ENCODE data around the gene STUB1.
A peak's percentile ranks its signal among the peaks of the same experiment; 100 is the strongest.

STUB1 gene

DNA sequence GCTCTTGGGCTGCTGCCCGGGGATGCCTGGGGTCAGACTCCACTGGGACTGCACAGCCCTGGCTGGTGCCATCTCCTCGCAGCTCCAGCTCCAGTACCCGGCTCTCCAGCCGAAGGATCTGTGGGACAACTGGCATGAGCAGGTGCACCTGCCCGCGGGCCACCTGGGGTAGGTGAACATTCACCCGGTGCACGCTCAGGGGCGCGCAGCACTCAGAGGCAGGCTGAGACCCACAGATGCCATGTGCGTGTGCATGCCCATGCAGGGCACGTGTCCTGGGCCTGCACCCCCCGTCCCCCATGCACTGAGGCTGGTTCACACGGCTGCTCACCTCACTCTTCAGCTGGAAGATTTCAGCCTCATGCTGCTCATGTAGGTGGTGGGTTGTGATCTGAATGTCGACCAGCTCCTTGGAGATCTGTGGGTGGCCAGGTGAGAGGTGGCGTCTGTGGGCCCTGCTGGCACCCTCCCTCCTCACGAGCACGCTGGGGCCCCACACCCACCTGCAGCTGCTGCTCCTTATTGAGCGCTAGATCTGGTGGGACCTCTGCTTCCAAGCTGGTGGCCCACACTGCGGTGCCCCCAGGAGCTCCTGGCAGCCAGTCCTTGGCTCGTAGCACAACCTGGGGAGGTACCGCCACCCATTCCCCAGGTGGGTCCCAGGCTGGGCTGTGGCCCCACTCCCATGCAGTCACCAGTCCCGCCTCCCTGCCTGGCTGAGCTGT lies 45.4 kb downstream of the STUB1 start:
- H3K27me3 Mint-ChIP-seq, result no peaks in the 10 kb centered on the region
- H3K4me3 Mint-ChIP-seq, result peak overlapping the region; percentile 32

DNA sequence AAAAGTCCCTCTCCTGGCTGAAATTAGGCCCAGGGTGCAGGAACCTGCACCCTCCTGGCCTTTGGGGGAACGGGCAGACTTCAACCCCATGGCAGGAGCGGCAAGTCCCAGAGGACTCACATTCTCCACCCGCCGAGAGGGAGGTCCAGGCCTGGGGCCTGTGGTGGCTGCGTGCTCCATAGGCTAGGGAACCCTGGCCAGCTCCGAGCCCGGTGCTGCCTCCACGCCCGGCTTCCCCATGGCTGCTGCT lies 45.9 kb downstream of the STUB1 start:
- H3K4me3 Mint-ChIP-seq, result peak overlapping the region; percentile 32
- ATAC-seq (replicated peaks), result no peak
- no peaks in the 10 kb centered on the region for H3K9me3 Mint-ChIP-seq
- DNase-seq, result no peak
- peaks cover 0 to 6% of the 10 kb centered on the region in 2 donors for H3K36me3 Mint-ChIP-seq
- no peak overlapping the region for H3K27ac Mint-ChIP-seq
- peaks cover 10 to 36% of the 10 kb centered on the region in 2 donors for H3K4me1 Mint-ChIP-seq
- H3K27me3 Mint-ChIP-seq, result no peaks in the 10 kb centered on the region

More for the DNA sequence above, 45.4 kb downstream of the STUB1 start:
- ATAC-seq (replicated peaks), result no peak
- Mint-ChIP-seq H3K9me3 (no peaks in the 10 kb centered on the region), H3K4me1 (peaks cover 10 to 36% of the 10 kb centered on the region in 2 donors), H3K27ac (peak overlapping the region; percentile 80), H3K36me3 (peaks cover 0 to 6% of the 10 kb centered on the region in 2 donors)
- no peak for DNase-seq

DNA sequence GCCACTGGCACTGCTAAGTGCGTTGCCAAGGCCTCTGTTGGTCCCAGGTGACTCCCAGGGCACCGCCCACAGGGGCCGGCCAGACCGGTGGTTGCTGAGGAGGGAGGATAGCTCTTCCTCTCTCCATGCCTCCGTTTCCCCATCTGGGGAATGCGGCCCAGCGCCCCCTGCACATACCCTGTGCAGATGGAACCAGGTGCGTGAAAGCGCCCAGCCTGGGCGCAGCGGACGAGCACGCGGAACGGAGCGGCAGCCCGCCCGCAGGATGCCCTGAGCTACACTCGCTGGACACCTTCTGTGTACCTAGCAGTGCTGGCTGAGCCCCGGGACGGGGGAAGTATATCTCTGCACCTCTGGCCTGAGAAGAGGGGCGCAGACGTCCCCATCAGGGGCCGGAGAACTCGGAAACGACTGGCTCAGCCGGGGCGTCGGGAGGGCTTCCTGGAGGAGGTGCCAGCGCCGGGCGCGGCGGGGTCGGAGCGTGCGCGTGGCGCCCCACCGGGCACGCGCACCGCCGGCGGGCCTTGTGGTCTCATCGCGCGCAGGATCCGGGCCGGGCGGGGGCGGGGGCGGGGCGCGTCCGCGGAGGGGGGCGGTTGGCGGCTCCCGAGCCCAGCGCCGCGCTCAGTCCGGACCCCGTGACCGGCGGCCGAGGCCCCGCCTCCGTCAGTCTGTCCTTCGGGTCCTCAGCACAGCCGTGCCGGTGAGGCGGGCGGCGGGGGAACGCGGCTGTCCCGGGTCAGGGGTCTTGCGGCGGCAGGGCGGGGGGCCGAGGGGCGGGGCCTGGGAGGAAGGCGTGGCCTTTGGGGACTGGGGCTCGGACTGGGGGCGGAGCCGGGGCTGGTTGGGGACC lies 46.5 kb downstream of the STUB1 start, which contains the start of the genes CCDC78 and HAGHL:
Gene CCDC78 (minus strand): TSS at position 6 of the 853 bp plus-strand sequence. CDS start 76 bp downstream, outside the sequence.
Gene HAGHL (plus strand): TSS at position 669 of the 853 bp plus-strand sequence. CDS start 404 bp downstream, outside the sequence.
- Mint-ChIP-seq H3K27me3 (no peaks in the 10 kb centered on the region), H3K4me1 (peaks cover 10 to 36% of the 10 kb centered on the region in 2 donors), H3K9me3 (no peaks in the 10 kb centered on the region), H3K27ac (peak within 1 kb of the TSS; percentile 84), H3K36me3 (peaks cover 0 to 6% of the 10 kb centered on the region in 2 donors), H3K4me3 (peak within 1 kb of the TSS; percentile 77 to 86)
- DNase-seq (peak; percentile 48), ATAC-seq (replicated peaks) (peak; percentile 35 to 50)

DNA sequence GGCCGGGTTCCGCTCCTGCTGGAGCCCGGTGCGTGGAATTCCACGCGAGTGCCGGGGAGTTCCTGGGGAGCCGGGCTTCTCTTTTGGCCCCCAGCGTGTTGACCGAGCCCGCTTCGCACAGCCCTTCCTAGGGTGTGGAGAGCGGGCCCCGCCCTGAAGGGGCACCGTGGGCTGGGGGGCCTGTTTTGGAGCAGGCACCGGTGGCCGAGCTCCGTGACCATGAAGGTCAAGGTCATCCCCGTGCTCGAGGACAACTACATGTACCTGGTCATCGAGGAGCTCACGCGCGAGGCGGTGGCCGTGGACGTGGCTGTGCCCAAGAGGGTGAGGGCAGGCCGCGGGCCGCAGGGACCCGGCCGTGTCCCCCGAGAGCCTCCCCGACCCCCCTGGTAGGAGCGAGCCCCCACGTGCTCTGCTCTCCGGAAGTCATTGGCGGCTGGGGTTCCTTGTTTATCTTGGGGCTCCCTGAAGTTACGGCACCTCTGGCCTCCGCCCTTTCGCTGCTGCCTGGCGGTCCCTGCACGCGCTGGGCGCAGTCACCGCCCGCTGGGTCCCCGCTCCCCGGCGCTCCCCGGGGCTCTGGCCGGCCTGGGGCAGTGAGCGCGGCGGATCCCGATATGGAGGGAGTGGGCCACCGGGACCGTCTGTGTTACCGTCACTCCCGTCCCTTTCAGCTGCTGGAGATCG lies 47.2 kb downstream of the STUB1 start:
- Mint-ChIP-seq H3K27me3 (no peaks in the 10 kb centered on the region), H3K27ac (peak overlapping the region; percentile 51), H3K9me3 (no peaks in the 10 kb centered on the region), H3K4me1 (peaks cover 10 to 28% of the 10 kb centered on the region in 2 donors), H3K36me3 (peaks cover 0 to 6% of the 10 kb centered on the region in 2 donors), H3K4me3 (peak overlapping the region; percentile 71 to 73)
- ATAC-seq (replicated peaks) (peak; percentile 20 to 28), DNase-seq (no peak)

DNA sequence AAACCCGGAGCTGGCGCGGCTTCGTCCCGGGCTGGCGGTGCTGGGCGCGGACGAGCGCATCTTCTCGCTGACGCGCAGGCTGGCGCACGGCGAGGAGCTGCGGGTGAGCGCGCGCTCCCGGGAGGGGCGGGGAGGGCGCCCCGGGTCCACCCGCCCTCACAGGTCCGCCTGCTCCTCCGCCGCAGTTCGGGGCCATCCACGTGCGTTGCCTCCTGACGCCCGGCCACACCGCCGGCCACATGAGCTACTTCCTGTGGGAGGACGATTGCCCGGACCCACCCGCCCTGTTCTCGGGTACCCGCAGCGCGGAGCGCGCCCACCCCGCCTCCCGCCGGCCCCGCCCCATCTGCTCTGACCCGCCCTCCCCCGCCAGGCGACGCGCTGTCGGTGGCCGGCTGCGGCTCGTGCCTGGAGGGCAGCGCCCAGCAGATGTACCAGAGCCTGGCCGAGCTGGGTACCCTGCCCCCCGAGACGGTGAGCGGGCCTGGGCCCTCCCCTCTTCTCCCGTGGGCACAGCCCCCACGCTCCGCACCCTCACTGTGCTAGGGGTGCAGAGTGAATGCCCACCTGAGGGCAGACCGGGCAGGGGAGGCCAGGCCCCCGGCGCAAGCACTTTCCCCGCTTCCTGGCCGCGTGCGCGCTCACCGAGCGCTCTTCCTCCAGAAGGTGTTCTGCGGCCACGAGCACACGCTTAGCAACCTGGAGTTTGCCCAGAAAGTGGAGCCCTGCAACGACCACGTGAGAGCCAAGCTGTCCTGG lies 48.1 kb downstream of the STUB1 start:
- Mint-ChIP-seq H3K4me1 (peaks cover 6 to 21% of the 10 kb centered on the region in 2 donors), H3K36me3 (peaks cover 4 to 6% of the 10 kb centered on the region in 2 donors), H3K9me3 (no peaks in the 10 kb centered on the region), H3K27ac (peak overlapping the region; percentile 62), H3K4me3 (peak overlapping the region; percentile 76 to 78), H3K27me3 (no peaks in the 10 kb centered on the region)
- peak; percentile 56 to 65 for ATAC-seq (replicated peaks)
- DNase-seq, result peak; percentile 65

- peaks cover 3 to 14% of the 10 kb centered on the region in 2 donors for H3K4me1 Mint-ChIP-seq
- H3K36me3 Mint-ChIP-seq, result peaks cover 9 to 11% of the 10 kb centered on the region in 2 donors
- no peak overlapping the region for H3K27ac Mint-ChIP-seq
- H3K4me3 Mint-ChIP-seq, result peak overlapping the region; percentile 76 to 78
- no peaks in the 10 kb centered on the region for H3K9me3 Mint-ChIP-seq
- ATAC-seq (replicated peaks) (no peak), DNase-seq (no peak)
- no peaks in the 10 kb centered on the region for H3K27me3 Mint-ChIP-seq
Measured at GRCh38 chr16:728890-729744, 48.9 kb downstream of the STUB1 start.

DNA sequence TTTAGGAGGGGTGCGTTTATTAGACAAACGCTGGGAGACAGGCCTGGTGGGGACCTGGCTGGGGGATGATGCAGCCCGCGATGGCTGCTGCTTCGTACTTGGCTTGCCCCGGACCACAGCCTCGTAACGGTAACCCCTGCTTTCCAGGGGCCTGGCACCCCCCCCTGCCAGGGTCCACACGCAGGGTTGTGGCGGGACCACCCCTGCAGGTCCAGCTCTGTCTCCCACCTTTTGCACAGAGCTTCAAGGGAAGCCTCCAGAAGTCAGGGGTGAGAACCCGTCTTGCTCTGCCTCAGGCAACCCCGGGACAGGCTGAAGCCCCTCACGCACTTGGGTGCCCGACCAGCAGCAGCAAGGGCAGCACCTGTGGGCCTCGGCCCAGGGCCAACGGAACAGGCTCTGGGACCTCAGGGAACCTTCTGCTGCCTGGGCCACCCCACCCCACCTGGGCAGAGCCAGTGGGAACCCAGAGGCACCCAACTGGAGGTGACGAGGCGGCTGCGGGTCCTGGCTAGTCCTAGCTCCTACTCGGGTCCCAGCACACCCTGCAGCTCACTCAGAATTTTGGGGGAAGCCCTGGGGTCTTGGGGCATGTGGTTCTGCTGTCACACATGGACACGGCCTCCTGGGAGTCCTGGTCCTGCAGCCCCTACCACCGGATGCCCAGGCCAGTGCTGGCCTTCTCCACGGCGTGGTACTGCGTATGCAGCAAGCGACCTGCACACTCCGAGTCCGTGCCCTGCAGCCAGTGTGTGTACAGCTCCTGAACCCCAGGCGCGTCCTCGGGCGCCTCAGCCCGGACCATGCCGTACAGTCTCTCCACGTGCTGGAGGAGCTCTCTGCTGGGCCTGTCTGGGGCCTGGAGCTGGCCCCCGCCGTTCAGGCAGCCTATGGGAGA lies 49.8 kb downstream of the STUB1 start:
- H3K36me3 Mint-ChIP-seq, result peaks cover 9 to 15% of the 10 kb centered on the region in 2 donors
- H3K4me3 Mint-ChIP-seq, result peak overlapping the region; percentile 16 to 36
- H3K27ac Mint-ChIP-seq, result no peak overlapping the region
- H3K9me3 Mint-ChIP-seq, result no peaks in the 10 kb centered on the region
- DNase-seq (no peak), ATAC-seq (replicated peaks) (no peak)
- H3K27me3 Mint-ChIP-seq, result no peaks in the 10 kb centered on the region
- peaks cover 3 to 14% of the 10 kb centered on the region in 2 donors for H3K4me1 Mint-ChIP-seq

GRCh38 chr16:730666-731509 lies 50.7 kb downstream of the STUB1 start:
- no peak overlapping the region for H3K4me3 Mint-ChIP-seq
- H3K36me3 Mint-ChIP-seq, result peaks cover 13 to 24% of the 10 kb centered on the region in 2 donors
- H3K4me1 Mint-ChIP-seq, result peaks cover 4 to 15% of the 10 kb centered on the region in 2 donors
- DNase-seq (no peak), ATAC-seq (replicated peaks) (no peak)
- peak overlapping the region; percentile 14 for H3K27ac Mint-ChIP-seq
- H3K9me3 Mint-ChIP-seq, result no peaks in the 10 kb centered on the region
- H3K27me3 Mint-ChIP-seq, result no peaks in the 10 kb centered on the region

DNA sequence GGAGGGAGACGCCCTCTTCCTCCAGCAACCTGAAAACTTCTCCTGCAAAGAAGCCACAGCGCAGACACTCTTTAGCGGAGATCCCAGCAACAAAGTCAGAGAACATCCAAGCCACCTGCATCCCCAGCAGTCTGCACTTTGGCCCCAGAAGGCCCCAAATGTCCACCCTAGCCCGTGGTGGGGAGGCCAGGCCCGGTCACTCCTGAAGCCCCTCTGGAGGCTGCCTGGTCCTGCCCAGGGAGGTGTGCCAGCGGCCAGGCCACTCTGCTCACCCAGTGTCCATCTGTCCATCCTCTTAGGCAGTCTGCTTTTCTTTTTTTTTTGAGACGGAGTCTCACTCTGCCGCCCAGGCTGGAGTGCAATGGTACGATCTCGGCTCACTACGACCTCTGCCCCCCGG lies 52.1 kb downstream of the STUB1 start:
- Mint-ChIP-seq H3K36me3 (peaks cover 19 to 35% of the 10 kb centered on the region in 2 donors), H3K4me1 (peaks cover 4 to 8% of the 10 kb centered on the region in 2 donors), H3K4me3 (no peak overlapping the region), H3K9me3 (no peaks in the 10 kb centered on the region), H3K27ac (peak overlapping the region; percentile 56), H3K27me3 (no peaks in the 10 kb centered on the region)
- no peak for DNase-seq
- ATAC-seq (replicated peaks), result no peak
